ENCODE measurements around the gene MLLT6. TPM values are rescaled to one million over a fixed set of nuclear protein-coding genes. Genes with fewer than 3 reads are reported as not detected.

Gene MLLT6
- total RNA-seq, 2 donors from 2014 or later = 38.6 to 71.6 TPM

DNA sequence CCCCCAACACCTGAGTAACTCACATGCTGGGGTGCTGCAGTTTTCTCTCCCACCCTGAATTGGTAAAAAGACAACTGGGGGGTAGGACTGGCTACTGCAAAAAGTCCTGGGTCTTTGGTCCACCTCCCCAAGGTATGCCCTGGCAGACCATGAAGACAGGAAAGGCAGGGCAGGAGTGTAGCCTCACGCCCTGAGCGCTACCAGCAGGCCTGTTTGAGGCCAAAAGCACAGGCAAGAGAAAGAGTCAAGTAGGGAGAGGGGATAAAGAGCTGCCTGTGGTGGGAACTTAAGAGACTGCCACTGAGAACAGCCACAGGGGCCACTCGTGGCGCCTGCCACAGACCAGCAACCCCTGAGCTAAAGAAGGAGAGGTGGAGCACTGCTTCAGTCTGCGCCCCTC is 61.3 kb downstream of the MLLT6 start:
- Histone ChIP-seq H3K4me3 (no peak overlapping the region), H3K9me3 (no peaks in the 10 kb centered on the region), H3K4me1 (peaks cover 0 to 10% of the 10 kb centered on the region in 2 donors), H3K36me3 (peaks cover 89% of the 10 kb centered on the region), H3K27ac (no peak overlapping the region), H3K27me3 (no peaks in the 10 kb centered on the region)
- DNase-seq (ENCODE audit: low spot score) = no peak
- TF ChIP-seq, protein P1, sequence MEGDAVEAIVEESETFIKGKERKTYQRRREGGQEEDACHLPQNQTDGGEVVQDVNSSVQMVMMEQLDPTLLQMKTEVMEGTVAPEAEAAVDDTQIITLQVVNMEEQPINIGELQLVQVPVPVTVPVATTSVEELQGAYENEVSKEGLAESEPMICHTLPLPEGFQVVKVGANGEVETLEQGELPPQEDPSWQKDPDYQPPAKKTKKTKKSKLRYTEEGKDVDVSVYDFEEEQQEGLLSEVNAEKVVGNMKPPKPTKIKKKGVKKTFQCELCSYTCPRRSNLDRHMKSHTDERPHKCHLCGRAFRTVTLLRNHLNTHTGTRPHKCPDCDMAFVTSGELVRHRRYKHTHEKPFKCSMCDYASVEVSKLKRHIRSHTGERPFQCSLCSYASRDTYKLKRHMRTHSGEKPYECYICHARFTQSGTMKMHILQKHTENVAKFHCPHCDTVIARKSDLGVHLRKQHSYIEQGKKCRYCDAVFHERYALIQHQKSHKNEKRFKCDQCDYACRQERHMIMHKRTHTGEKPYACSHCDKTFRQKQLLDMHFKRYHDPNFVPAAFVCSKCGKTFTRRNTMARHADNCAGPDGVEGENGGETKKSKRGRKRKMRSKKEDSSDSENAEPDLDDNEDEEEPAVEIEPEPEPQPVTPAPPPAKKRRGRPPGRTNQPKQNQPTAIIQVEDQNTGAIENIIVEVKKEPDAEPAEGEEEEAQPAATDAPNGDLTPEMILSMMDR (IDR thresholded peaks at IDR 0.05) = no peak

DNA sequence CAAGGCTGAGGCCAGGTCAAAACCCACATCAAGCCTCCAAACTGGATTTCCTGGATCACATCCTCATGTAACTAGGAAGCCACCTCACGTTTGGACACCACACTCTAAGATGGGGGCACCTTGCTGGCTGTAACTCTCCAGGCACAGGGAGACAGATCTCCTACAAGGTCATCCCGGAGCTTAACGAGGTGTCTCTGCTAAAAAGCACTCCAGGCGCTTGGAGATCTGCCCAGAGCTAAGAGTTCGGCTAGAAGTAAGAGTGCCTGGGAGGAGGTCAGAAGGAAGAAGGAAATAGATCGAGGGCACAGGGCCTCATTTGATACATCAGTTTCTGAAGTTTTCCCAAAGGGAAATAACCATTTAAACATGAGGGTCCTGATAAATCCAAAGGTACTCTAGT is 63.3 kb downstream of the MLLT6 start:
- TF ChIP-seq, protein P1 (IDR thresholded peaks at IDR 0.05) = no peak
- peaks cover 0 to 10% of the 10 kb centered on the region in 2 donors for H3K4me1 ChIP-seq
- peak overlapping the region in 1 of 2 donors; percentile 35 for H3K27ac ChIP-seq
- no peak overlapping the region for H3K4me3 ChIP-seq
- H3K27me3 ChIP-seq = no peaks in the 10 kb centered on the region
- DNase-seq (ENCODE audit: low spot score) = no peak
- H3K9me3 ChIP-seq = no peaks in the 10 kb centered on the region
- H3K36me3 ChIP-seq = peaks cover 91% of the 10 kb centered on the region

DNA sequence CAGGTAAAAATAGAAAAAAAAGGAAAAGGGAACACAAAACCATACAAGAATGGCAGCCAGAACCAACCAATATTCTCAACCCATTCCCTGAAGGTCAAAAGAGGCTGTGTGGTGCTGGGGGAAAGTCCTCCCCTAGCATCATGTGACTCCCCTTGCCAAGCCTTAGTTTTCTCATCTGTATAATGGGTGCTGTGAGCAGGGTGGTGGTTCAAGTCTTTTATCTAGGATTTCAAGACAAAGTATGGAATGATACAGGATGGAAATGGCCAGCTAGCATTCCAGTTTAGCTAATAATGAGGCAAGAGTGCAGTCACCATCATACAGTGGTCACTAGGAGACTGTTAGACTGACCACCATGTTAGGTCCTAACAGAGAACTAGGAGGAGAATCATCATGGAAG is 68.2 kb downstream of the MLLT6 start:
- TF ChIP-seq, protein P1 (IDR thresholded peaks at IDR 0.05) = no peak
- no peak overlapping the region for H3K4me3 ChIP-seq
- H3K4me1 ChIP-seq = peaks cover 0 to 5% of the 10 kb centered on the region in 2 donors
- H3K9me3 ChIP-seq = no peaks in the 10 kb centered on the region
- peaks cover 96% of the 10 kb centered on the region for H3K36me3 ChIP-seq
- no peaks in the 10 kb centered on the region for H3K27me3 ChIP-seq
- no peak for DNase-seq (ENCODE audit: low spot score)
- H3K27ac ChIP-seq = no peak overlapping the region

DNA sequence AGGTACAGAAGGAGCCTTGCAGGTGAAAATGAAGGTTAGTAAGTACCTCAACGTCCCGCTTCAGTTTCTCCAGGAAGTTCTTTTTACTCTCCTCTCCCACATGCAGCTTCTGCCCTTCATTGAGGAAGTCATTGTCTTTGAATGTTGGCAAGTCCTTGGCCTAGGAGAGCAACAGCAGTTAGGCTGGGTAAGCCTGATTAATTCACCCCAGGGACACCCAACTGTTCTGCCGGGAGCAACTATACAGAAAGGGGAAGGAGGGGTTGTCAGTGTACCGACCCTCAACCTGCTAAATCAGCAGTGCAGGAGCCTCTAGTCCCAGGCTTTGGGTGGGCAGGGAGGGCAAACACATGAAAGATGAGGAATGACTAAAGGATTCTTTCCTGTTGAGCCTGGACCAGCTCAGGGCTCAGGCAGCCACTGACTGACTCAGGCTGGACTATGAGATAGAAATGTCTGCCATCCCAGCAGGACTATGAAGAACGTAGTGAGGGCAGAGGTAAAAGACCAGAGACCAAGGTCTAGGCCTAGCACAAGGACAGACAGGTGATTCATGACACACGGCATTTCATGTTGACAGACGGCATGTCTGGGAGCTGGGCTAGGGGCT is 72.7 kb downstream of the MLLT6 start:
- Histone ChIP-seq H3K27ac (no peak overlapping the region), H3K4me1 (no peaks in the 10 kb centered on the region), H3K9me3 (no peaks in the 10 kb centered on the region), H3K4me3 (no peak overlapping the region), H3K27me3 (no peaks in the 10 kb centered on the region), H3K36me3 (peaks cover 97% of the 10 kb centered on the region)
- TF ChIP-seq, protein P1 (IDR thresholded peaks at IDR 0.05) = no peak
- DNase-seq (ENCODE audit: low spot score) = no peak

Small RNA genes lying within 50 kb of the gene (microRNA-seq; reads per million reads assigned to microRNA genes)
- gene MIR4726 (ENCODE audit: borderline number of aligned reads in 2 of 2, borderline replicate concordance in 1 of 2) (0 reads per million in 2 donors), gene MIR4734 (ENCODE audit: borderline number of aligned reads in 2 of 2, borderline replicate concordance in 1 of 2) (0 reads per million in 2 donors)

Other genes starting within 250 kb of the MLLT6 start
- gene SRCIN1, start 99.3 kb upstream of the MLLT6 start, total RNA-seq = 1 to 10 TPM in 1 of 2 donors, under 1 TPM in 1; 0.52 to 1.1 TPM
- gene EPOP, start 30.3 kb upstream of the MLLT6 start, total RNA-seq = 1 to 10 TPM in 1 of 2 donors, under 1 TPM in 1; 0.70 to 3.1 TPM
- gene CISD3, start 25.1 kb downstream of the MLLT6 start, total RNA-seq = 10 to 100 TPM; 17.2 to 20.0 TPM
- gene PCGF2, start 43.1 kb downstream of the MLLT6 start, total RNA-seq = 10 to 100 TPM in 1 of 2 donors, 1 to 10 TPM in 1; 5.9 to 12.1 TPM
- gene PSMB3, start 47.5 kb downstream of the MLLT6 start, total RNA-seq = 100 to 1,000 TPM; 185 to 200 TPM
- gene PIP4K2B, start 94.3 kb downstream of the MLLT6 start, total RNA-seq = 10 to 100 TPM; 45.9 to 47.7 TPM
- gene CWC25, start 120.0 kb downstream of the MLLT6 start, total RNA-seq = 1 to 10 TPM; 9.0 to 9.5 TPM
- gene RPL23, start 148.4 kb downstream of the MLLT6 start, total RNA-seq = 100 to 1,000 TPM; 640 to 985 TPM
- gene LASP1, start 164.8 kb downstream of the MLLT6 start, total RNA-seq = 10 to 100 TPM; 34.2 to 65.4 TPM